Limb (tissue), 2 donors: ENCODE data around the gene TRIM71.

Experiments
- DNase-seq, 2 donors: peaks; one replicate each; pipeline ENCODE4 v3.0.0-alpha.2; 2016; ENCODE audit errors: extremely low spot score in 2 of 2

TRIM71 gene

DNA sequence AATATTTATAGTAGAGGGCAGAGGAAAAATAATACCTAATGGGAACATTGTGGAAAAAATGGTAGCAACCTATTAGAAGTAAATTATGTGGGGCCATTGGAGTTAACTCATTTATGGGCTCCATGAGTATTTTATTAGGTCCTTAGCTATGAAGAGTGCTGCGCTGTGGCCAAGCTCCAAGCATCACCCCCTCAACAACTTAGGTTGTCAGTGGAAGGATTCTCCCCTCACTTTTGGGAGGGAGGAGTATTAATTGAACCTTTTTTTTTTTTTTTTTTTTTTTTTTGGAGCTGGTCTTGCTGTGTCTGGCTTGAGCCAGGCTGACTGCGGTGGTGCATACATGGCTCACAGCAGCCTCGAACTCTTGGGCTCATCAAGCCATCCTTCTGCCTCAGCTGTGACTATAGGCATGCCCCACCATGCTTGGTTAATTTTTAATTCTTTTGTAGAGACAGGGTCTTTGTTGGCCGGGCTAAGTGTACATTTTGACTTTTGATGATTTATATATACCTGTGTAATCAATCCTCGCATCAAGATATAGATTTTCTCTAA lies 45.2 kb downstream of the TRIM71 start:
- no peak for DNase-seq

DNA sequence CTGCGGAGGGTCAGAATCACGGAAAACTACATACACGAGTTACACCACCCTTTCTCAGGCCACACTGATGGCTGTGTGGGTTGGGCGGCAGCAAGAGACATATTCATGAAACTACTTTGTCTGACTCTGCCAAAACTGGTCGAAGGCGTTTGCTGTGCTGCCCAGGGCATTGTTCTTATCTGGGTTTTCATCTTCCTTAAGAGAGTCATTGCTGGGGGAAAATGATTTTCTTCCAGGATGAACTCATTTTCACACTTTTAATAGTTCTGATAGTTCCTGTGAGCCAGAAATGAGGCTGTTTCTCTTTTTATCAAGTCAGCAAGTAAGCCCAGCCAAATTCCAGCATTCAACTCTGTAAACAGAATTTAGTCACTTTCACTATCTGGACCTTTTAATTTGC lies 47.6 kb downstream of the TRIM71 start:
- no peak for DNase-seq

DNA sequence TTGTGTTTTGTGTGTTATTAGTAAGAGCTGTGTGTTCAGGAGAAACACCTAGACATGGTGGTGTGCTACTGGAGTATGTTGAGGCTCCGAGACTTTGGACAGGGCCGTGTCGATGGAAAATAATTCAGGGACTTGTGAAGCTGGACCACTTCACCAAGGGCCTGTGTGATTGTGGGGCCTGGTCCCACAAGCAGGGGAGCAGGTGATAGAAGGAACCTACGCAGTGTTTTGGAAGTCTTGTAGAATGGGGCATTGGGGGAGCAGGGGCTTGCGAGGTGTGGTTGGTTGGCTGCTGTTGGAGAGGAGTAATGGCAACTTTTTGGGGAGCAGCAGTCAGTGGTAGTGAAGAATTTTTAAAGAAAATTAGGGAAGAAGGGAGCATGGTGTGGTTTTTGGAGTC lies 48.7 kb downstream of the TRIM71 start:
- DNase-seq, result no peak

DNA sequence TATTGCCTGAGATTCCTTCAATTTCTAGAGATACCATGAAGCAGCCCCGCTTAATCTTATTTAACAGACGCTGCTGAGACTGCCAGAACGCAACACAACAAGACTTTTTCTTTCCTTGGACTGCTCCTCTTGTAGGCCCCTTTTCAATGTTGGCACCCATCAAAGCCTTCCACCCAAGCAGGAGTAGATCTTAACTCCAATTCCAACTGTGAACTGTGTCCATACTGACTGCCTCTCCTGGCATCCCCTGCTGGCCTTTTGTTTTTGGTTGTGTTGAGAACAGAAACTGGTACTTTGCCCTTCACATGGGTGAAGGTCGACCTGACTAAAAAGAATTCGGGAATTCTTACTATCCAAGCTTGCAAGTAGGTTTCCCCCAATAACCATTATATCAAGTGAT lies 50.2 kb downstream of the TRIM71 start:
- DNase-seq, result no peak

DNA sequence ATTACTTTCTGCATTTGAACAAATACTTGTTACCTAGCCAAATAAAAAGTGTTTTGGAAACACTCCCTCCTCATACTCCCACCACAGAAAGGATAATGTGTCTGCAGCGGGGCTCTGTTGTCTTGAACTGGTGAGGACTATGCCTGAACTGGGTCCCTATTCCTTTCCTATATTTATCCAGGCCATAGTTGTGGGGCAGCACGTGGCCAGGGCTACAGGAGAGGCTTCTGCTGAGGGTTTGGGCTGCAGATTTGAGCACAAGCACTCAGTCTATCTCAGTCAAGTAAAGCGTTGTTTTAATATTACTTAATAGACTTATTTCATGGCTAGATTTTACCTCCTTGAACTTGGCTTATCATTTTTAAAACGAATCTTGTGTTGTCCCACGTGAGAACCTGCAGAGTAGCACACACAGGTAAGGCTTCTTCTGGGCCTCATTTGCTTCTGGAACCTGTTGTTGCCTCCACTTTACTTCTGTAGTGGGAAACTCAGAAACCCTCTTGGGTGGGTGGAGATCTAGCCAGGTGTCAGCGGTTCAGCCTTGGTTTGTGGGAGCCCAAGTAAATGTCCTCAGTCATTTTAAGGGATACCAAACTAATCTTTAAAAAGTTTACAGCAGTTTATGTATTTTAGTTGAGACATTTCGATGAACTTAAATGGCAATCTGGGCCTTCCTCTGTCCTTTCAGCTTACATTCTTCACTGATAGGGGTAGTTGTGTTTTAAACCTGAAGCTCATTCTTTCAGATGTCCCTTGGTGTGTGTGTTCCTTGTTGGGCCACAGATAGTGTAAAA lies 51.1 kb downstream of the TRIM71 start:
- no peak for DNase-seq

DNA sequence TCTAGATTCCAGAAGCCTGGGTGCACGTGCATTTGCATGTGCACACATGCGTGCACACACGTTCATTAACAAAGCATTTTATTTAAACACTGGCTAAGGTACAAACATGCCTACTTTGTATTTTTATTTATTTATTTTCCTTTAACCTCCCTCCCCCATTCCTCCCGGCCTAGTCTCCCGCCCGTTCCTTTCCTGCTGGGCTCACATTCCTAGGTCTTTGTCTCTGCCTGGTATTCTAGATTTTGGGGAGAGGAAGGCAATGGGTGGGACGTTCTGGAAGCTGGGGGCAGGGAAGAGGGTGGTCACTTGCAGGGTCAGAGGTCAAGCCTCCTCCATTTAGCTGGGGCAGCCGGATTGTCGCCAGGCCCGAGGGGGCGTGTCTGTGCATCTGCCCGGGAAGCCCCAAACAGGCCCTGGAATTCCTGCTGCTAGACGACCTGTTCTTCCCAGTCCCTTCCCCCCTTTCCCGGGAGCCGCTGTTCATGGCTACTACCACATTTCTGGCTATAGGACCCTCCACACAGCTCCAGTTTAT lies 51.8 kb downstream of the TRIM71 start:
- DNase-seq, result no peak

DNA sequence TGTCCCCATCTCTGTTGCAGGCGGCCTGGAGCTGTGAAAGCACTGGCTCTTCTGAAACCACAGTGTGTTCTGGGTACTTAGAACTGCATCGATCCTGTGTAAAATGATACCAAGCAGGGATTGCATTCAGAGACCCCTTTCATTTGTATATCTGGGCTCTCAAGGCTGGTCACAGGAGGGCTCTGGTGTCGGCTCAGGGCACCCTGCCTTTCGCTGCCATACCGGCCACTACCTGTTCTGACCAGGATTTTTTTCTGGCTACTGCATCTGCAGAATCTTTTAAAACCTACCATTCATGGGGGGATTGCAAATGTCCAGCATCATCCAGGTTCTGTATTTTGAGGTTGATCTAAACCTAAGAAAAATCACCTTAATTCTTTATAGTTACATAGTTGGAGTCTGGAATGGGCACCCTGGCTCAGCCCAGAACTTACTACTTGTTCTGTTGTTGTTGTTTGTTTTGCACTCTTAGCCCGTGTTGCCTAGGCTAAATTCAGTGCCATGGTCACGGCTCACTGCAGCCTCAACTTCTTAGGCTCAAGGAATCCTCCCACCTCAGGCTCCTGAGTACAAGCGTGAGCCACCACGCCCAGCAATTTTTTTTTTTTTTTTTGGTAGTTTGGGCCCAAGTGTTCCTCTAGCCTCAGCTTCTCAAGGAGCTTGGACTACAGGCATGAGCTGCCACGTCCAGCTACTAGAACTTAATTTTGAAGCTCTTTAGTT lies 52.7 kb downstream of the TRIM71 start:
- no peak for DNase-seq

DNA sequence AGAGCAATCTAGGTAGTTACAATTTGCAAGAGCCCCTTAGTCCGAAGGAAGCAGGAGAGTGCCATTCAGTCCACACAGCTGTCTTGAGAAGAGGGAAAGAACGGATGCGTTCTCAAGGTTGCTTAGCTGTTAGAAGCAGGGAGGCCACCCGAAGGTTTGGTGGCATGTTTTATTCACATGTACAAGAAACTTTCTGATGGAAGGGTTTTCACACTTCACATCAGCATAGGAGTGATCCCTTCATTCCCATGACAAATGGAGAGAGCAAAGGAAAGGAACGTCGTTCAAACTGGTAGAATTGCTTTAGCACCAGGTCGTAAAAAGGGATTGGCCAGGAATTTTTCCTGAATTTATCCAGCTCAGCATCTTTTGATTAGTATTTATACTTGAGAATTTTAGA lies 53.5 kb downstream of the TRIM71 start:
- no peak for DNase-seq

DNA sequence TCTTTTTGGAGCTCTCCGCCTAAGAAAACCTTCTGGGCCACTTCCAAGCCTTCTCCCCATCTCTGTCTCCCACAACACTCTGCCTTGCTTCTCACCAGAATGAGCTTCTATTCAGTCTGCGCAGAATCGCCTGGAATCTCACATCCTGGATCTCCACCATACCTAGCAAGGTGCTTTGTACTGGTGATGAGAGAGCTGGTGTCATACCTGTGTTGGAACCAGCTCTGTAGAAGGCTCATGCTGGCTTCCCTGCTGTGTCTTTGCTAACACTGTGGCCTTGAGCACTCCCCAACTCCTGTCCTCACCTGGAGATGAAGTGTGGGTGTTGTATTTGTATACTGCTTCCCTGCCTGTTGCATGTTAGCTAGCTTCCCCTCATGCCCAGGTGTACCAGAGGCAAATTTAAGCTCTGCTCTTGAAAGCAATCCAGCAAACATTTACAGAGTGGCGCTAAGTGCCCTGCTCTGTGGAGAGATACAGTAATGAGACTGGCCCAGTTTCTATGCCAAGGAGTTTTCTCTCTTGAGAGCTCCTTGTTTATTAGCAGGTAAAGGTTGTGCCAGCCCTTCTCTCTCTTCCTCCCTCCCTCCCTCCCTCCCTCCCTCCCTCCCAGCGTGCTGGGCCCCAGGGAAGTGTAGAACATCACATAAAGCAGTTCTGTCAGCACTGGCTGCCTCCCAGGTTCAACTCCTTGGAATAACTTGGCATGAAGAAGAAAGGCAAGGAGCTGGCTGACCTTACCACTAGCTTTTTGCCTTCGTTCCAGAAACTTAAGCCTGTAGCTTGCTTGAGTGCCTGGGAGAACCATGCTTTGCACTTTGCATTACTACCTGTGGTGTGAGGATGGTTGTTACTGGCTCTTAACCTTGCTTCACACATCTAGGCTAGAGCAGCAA lies 54.9 kb downstream of the TRIM71 start:
- peak; percentile 54 to 67 for DNase-seq

DNA sequence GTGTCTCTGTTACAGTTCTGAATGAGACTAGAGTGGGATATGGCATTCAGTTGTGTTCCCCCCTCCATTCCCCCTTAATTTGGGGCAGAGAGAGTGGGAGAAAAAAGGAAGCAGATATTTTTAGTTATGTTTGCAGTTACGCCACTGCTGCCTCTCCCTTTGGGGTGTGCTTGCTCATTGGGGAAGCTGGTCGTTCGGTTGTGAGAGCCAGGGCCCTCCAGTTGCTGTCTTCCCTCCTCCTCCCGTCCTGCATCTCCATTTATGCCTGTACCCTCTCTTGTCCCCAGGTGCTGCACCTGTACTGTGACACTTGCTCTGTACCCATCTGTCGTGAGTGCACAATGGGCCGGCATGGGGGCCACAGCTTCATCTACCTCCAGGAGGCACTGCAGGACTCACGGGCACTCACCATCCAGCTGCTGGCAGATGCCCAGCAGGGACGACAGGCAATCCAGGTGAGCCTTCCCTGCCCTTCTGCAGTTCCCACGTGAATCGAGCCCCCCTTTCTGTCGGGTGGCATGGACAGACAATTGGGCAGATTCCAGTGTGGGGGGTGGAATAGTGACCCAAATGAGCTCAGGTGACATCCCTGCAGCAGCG lies 55.8 kb downstream of the TRIM71 start:
- no peak for DNase-seq

DNA sequence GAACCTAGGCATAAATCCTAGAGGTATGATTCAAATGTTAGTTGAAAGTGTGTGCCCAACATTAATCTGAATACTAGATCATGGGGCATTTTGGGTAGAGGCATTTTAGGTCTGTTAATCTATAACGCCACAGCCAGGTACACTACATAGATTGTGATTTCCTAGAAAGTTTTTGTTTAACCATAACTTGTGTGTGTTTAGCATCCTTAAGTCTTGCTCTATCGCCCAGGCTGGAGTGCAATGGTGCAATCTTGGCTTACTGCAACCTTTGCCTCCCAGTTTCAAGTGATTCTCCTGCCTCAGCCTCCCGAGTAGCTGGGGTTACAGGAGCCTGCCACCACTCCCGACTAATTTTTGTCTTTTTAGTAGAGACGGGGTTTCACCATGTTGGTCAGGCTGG lies 59.1 kb downstream of the TRIM71 start:
- no peak for DNase-seq

DNA sequence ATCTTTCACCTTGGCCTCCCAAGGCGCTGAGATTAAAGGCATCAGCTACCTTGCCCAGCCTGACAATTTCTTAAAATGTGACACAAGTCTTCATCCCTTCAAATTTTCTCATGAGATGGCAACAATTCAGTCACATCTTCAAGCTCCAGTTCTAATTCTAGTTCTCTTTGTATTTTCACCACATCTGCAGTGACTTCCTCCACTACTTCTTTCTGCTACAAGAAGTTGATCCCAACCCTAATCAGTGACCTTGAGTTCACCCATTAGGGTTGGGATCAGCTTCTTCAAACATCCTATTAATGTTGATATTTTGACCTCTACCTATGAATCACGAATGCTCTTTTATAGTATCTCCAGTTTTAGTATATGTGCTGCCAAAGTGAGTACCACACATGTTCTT lies 59.8 kb downstream of the TRIM71 start:
- no peak for DNase-seq

DNA sequence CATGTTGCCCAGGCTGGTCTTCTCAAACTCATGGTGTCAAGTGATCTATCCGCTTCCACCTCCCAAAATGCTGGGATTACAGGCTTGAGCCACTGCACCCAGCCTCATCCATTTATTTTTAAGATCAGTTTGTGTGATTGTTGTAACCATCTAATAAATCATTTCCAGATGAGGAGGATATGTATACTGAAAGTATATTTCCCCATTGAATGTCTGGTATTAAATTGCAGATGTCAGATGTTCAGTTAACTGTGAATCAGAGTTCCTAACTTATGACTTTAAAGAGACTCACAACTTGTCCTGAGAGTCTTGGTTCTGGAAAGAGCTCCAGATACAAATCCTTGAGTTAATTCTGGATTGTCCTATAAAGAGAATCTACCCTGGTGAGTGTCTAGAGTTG lies 62.4 kb downstream of the TRIM71 start:
- no peak for DNase-seq

DNA sequence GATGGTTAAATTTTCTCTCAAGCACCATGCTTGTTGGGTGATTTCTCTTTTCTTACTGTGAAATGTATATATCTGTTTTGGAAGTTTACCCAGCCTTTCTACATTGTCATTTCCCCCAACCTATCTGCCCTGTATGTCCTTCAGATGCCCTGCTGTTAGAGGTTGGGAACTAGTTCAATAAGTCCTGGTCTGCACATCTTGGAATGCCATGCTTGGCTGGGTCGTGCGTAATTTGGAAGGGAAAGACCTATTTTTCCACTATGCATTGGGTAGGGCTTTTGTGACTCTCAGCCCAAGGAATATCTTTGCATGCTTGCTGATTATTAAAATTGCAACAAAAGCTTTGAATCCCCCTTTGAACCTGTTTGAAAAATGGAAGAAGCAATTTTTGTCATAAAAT lies 63.8 kb downstream of the TRIM71 start:
- no peak for DNase-seq

DNA sequence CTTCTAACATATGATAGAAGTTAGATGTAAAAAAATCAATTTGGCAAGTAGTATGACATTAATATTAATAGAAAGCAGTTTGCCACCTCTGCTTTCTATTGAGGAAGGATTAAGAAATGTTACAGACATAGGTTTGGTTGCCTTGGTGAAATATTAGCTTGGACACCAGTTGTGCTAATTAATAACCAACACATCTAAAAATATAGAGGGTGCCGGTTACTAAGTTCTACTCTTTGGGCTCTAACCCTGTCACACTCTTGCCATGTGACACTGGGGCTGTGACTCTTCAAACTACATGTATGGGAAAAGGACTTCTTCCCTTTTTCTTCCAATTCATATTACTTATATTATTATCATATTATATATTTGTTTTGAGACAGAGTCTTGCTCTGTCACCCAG lies 64.4 kb downstream of the TRIM71 start:
- DNase-seq, result no peak

DNA sequence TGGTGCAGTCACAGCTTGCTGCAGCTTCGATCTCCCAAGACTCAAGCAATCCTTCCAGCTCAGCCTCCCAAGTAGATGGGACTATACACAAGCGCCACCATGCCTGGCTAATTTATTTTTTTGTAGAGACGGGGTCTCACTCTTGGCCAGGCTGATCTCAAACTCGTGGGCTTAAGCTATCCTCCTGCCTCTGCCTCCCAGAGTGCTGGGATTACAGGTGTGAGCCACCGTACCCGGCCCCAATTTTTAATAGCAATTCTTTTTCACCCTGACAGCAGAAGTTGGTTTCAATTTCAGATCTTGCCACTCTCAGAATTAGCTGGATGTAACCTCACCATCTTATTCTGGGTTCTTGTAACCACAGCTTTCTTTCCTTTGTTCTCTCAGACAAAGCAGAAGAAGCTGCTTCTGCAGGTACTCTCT lies 64.8 kb downstream of the TRIM71 start:
- no peak for DNase-seq

DNA sequence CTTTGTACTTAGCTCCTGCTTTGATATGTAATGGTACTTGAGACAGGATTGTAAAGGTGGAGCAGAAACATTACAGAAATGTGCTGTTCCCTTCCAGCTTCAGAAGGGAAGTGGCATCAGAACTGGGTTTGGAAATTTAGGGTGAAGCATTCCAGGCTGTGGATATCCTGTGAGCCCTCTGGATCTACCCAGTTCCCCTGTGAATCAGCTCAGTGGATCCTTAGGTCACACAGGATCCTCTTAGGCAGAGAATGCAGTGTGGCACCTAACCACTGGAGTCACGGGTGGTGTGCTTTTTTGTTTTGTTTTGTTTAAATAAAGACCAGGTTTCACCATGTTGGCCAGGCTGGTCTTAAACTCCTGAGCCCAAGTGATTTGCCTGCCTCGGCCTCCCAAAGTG lies 66.0 kb downstream of the TRIM71 start:
- no peak for DNase-seq

DNA sequence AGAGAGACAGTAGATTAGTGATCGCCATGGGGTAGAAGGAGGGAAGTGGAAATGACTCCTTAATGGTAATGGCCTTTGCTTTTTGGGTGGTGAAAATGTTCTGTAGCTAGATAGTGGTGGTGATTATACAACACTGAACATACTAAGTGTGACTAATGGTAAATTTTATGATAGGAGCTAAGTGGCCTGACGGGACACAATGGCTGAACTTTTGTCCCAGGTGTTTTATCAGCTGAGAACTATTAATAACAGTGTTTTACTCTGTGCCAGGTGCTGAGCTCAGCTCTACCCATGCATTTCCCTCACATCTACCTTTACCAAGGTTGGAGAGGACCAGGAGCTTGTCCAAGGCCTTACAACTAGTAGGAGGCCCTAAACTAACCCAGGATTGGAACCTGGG lies 66.8 kb downstream of the TRIM71 start:
- DNase-seq, result no peak

DNA sequence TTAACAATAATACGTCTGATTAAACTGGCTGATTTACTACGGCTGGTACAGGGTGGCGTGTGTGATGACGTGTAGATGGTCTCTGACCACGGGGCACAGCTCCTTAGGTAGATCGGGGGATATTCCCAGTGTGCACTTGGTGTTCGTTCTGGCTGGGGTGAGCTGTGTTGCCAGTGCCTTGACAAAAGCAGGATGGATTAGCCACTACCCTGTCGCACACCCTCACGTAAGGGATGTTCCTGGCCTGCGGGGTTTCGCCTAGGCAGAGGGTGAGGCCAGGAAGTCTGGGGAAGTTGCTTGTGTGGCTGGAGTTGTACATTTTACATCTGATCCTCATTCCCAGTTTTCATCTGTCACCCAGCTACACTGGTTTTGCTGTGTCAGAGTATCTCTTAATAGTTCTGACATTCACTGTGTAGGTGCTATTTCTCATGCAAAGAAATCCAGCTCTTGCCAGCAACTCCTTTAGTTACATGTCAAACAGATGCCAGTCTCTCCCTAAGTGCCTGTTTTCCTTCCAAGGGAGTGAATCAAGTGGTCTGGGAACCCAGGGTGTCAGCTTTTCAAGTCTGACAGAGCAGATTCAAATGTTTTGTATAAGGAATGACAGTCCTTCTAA lies 67.6 kb downstream of the TRIM71 start:
- no peak for DNase-seq

DNA sequence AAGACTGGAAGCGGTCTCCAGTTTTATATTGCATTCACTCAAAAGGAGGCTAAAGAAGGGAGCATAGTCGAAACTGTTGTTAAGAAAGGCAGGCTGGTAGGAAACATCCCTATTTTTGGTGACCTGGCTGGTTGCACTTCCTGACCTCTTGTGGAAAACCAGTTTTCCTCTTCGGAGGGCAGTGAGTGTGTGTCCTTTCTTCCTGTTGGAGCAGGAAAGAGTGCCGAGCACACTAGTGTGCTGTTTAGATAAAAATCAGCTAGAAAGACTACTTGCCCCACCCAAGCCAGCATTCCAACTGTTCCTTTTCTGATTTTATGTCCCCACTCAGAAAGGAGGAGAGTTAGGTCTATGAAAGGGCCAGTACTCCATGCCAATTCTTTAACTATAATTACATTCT lies 68.5 kb downstream of the TRIM71 start:
- no peak for DNase-seq

DNA sequence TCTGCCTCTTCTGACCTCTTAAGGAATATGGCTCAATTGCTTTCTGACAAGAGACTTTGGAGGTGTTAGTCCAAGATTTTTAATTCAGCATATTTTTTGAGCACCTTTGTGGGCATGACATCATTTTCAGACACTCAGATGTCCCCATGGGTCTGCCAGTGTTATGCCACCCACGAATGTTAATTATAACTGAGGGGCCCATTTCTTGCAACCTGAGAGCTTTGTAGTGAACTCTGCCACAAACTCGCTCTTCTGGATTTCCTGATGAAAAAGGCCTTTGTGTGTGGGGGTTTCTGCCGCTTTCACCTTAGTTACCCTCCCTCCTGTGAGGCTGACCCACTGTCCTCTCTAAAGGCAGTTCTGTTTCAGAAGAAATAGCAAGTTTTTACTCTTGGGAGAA lies 69.1 kb downstream of the TRIM71 start:
- no peak for DNase-seq
